Liver (tissue), 9 donors: ENCODE measurements around the gene TMTC2. TPM values are rescaled to one million over a fixed set of nuclear protein-coding genes. Genes with fewer than 3 reads are reported as not detected.

Source experiments
- DNase-seq: peaks from one replicate; pipeline ENCODE4 v3.0.0-alpha.2; 2017; ENCODE audit warnings: low spot score
- H3K27ac ChIP-seq, 2 donors: one replicate each; pipeline ENCODE4 v1.7.0; 2013; ENCODE audit warnings: inconsistent platforms in 2 of 2, low read length in 2 of 2, control low read depth in 1 of 2, low read depth in 1 of 2, mild to moderate bottlenecking in 1 of 2
- H3K27me3 ChIP-seq, 4 donors: one replicate each; pipeline versions ENCODE4 v1.6.1 to v1.7.0; 2013; ENCODE audit warnings: low read length in 3 of 4, inconsistent platforms in 1 of 4, mild to moderate bottlenecking in 1 of 4, moderate library complexity in 1 of 4; ENCODE audit not compliant: control insufficient read depth in 4 of 4, insufficient read depth in 4 of 4
- H3K36me3 ChIP-seq, 4 donors: one replicate each; pipeline versions ENCODE4 v1.6.1 to v1.7.0; 2013; ENCODE audit warnings: low read length in 3 of 4, mild to moderate bottlenecking in 3 of 4, low read depth in 1 of 4, moderate library complexity in 1 of 4; ENCODE audit not compliant: control insufficient read depth in 4 of 4, insufficient read depth in 3 of 4
- H3K4me1 ChIP-seq, 4 donors: one replicate each; pipeline versions ENCODE4 v1.6.1 to v1.7.0; 2013; ENCODE audit warnings: low read length in 3 of 4, mild to moderate bottlenecking in 3 of 4, moderate library complexity in 1 of 4; ENCODE audit not compliant: control insufficient read depth in 4 of 4, insufficient read depth in 4 of 4
- H3K4me3 ChIP-seq, 3 donors: one replicate each; pipeline versions ENCODE4 v1.6.1 to v1.7.0; 2013; ENCODE audit warnings: low read length in 3 of 3, control low read depth in 1 of 3, low read depth in 1 of 3, mild to moderate bottlenecking in 1 of 3
- H3K9ac ChIP-seq, 2 donors: one replicate each; pipeline ENCODE4 v1.7.0; 2013; ENCODE audit warnings: low read length in 2 of 2, mild to moderate bottlenecking in 2 of 2, moderate library complexity in 2 of 2, control low read depth in 1 of 2, low read depth in 1 of 2
- H3K9me3 ChIP-seq, 4 donors: one replicate each; pipeline versions ENCODE4 v1.6.1 to v1.7.0; 2013; ENCODE audit warnings: low read length in 3 of 4; ENCODE audit not compliant: control insufficient read depth in 4 of 4
- ATF3 ChIP-seq: IDR thresholded peaks from 2 replicates; pipeline ENCODE4 v1.6.1; 2016; ENCODE audit warnings: antibody characterized with exemption
- CTCF ChIP-seq: fragments of 150-350 bp; IDR thresholded peaks from 2 replicates; pipeline ENCODE4 v1.5.1; 2017; ENCODE audit warnings: improper control_type of control experiment, low read depth, low read length; ENCODE audit not compliant: missing input control
- FOXA1 ChIP-seq: IDR thresholded peaks from 2 replicates; pipeline ENCODE4 v1.6.1; 2016; ENCODE audit warnings: antibody characterized with exemption
- FOXA2 ChIP-seq: IDR thresholded peaks from 2 replicates; pipeline ENCODE4 v1.6.1; 2016; ENCODE audit warnings: antibody characterized with exemption
- GABPA ChIP-seq, 2 donors: IDR thresholded peaks in 1 of 2; conservative IDR thresholded peaks in 1 of 2; 2 replicates each; pipeline ENCODE4 v1.6.1; 2016; ENCODE audit warnings: antibody characterized with exemption in 2 of 2, mild to moderate bottlenecking in 1 of 2, moderate library complexity in 1 of 2
- HNF4G ChIP-seq: IDR thresholded peaks from 2 replicates; pipeline ENCODE4 v1.6.1; 2016; ENCODE audit warnings: antibody characterized with exemption
- JUND ChIP-seq, 2 donors: IDR thresholded peaks; 2 replicates each; pipeline ENCODE4 v1.6.1; 2016; ENCODE audit warnings: antibody characterized with exemption in 2 of 2
- MAX ChIP-seq: IDR thresholded peaks from 2 replicates; pipeline ENCODE4 v1.6.1; 2016; ENCODE audit warnings: antibody characterized with exemption
- NR2F2 ChIP-seq: IDR thresholded peaks from 2 replicates; pipeline ENCODE4 v1.6.1; 2016; ENCODE audit warnings: antibody characterized with exemption
- RAD21 ChIP-seq, 2 donors: IDR thresholded peaks; 2 replicates each; pipeline ENCODE4 v1.6.1; 2016; ENCODE audit warnings: antibody characterized with exemption in 2 of 2, mild to moderate bottlenecking in 2 of 2
- REST ChIP-seq: IDR thresholded peaks from 2 replicates; pipeline ENCODE4 v1.6.1; 2016; ENCODE audit warnings: antibody characterized with exemption, mild to moderate bottlenecking
- RXRA ChIP-seq, 2 donors: IDR thresholded peaks; 2 replicates each; pipeline ENCODE4 v1.6.1; 2017 to 2018; ENCODE audit warnings: antibody characterized with exemption in 2 of 2, mild to moderate bottlenecking in 1 of 2
- SP1 ChIP-seq: IDR thresholded peaks from 2 replicates; pipeline ENCODE4 v1.6.1; 2018; ENCODE audit warnings: antibody characterized with exemption, mild to moderate bottlenecking
- TAF1 ChIP-seq: conservative IDR thresholded peaks from 2 replicates; pipeline ENCODE4 v1.6.1; 2016; ENCODE audit warnings: antibody characterized with exemption, mild to moderate bottlenecking
- YY1 ChIP-seq: IDR thresholded peaks from 2 replicates; pipeline ENCODE4 v1.6.1; 2016; ENCODE audit warnings: antibody characterized with exemption, mild to moderate bottlenecking
- ZBTB33 ChIP-seq: IDR thresholded peaks from 2 replicates; pipeline ENCODE4 v1.6.1; 2016; ENCODE audit warnings: antibody characterized with exemption
- WGBS: extraction: QIAGEN DNeasy Blood & Tissue Kit; methylation state at CpG from one replicate; pipeline ENCODE4 v1.1.7; 2013; 5-methylcytosine and 5-hydroxymethylcytosine counted together
- polyA plus RNA-seq, 2 donors: library from polyadenylated mRNA; stranded (reverse) in 1 of 2; unstranded in 1 of 2; fragments of 200-250 nt in 1 of 2; fragments of >200 nt in 1 of 2; fragmentation: Nextera tagmentation in 1 of 2; extraction: Ambion mirVana in 1 of 2; gene quantifications; one replicate each; pipeline versions ENCODE4 v1.2.1 to v1.2.3, GENCODE V29; 2013 to 2015
- total RNA-seq, 2 donors: library from RNA; depleted of rRNA; stranded (reverse); fragments of >200 nt; gene quantifications; one replicate each; pipeline ENCODE4 v1.2.3, GENCODE V29; 2014
- donor health status: healthy.
- donor health status: healthy.
- donor health status: healthy.
- donor health status: healthy.
- donor health status: healthy.

The TMTC2 gene
- total and polyA plus RNA-seq, 4 donors: 0.36 to 3.0 (median 0.61) TPM

GRCh38 chr12:82694276-82694675 lies 7.6 kb downstream of the TMTC2 start:
- 92% methylated on average over 3 of the region's 3 CpGs for WGBS
- H3K27me3 ChIP-seq: no peaks in the 10 kb centered on the region
- no peak for DNase-seq
- no peak overlapping the region for H3K27ac ChIP-seq
- H3K4me1 ChIP-seq: no peaks in the 10 kb centered on the region
- H3K36me3 ChIP-seq: no peaks in the 10 kb centered on the region
- TF ChIP-seq ATF3 (no peak), NR2F2 (no peak), REST (no peak), MAX (no peak), FOXA1 (no peak)
- H3K4me3 ChIP-seq: no peak overlapping the region
- H3K9ac ChIP-seq: no peak overlapping the region
- no peaks in the 10 kb centered on the region for H3K9me3 ChIP-seq

- no peak overlapping the region for H3K27ac ChIP-seq
- DNase-seq: no peak
- H3K9me3 ChIP-seq: no peaks in the 10 kb centered on the region
- H3K36me3 ChIP-seq: no peaks in the 10 kb centered on the region
- no peak overlapping the region for H3K9ac ChIP-seq
- TF ChIP-seq NR2F2 (no peak), YY1 (no peak), JUND (IDR thresholded peaks at IDR 0.05) (no peak), SP1 (no peak), TAF1 (no peak), FOXA2 (no peak), CTCF (no peak), RAD21 (IDR thresholded peaks at IDR 0.05) (no peak), FOXA1 (no peak)
- no peak overlapping the region for H3K4me3 ChIP-seq
- H3K4me1 ChIP-seq: no peaks in the 10 kb centered on the region
- no peaks in the 10 kb centered on the region for H3K27me3 ChIP-seq
- WGBS: 91% methylated on average over 2 of the region's 2 CpGs
These were observed 8.3 kb downstream of the TMTC2 start for GRCh38 chr12:82694970-82695369.

- Histone ChIP-seq H3K9me3 (no peaks in the 10 kb centered on the region), H3K36me3 (no peaks in the 10 kb centered on the region), H3K4me3 (no peak overlapping the region), H3K27ac (no peak overlapping the region), H3K9ac (no peak overlapping the region), H3K27me3 (no peaks in the 10 kb centered on the region), H3K4me1 (no peaks in the 10 kb centered on the region)
- no peak for DNase-seq
- WGBS: 90% methylated on average over 2 of the region's 2 CpGs
- TF ChIP-seq FOXA2 (no peak), HNF4G (no peak), REST (no peak), RXRA (IDR thresholded peaks at IDR 0.05) (no peak), MAX (no peak), ZBTB33 (no peak), RAD21 (IDR thresholded peaks at IDR 0.05) (no peak), GABPA (IDR thresholded peaks at IDR 0.05 in 1 of 2, conservative IDR thresholded peaks at IDR 0.05 in 1 of 2) (no peak), YY1 (no peak), SP1 (no peak), FOXA1 (no peak), NR2F2 (no peak), JUND (IDR thresholded peaks at IDR 0.05) (no peak), TAF1 (no peak)
These were observed 8.8 kb downstream of the TMTC2 start for GRCh38 chr12:82695531-82695930.
